Measurements from ENCODE around the gene CKMT1A.
A peak's percentile ranks its signal among the peaks of the same experiment; 100 is the strongest.
"Not testable (repeated sequence)": the region's sequence is repeated elsewhere in the genome, so short reads cannot be mapped to it uniquely, and the experiment has no call there.

CKMT1A gene

DNA sequence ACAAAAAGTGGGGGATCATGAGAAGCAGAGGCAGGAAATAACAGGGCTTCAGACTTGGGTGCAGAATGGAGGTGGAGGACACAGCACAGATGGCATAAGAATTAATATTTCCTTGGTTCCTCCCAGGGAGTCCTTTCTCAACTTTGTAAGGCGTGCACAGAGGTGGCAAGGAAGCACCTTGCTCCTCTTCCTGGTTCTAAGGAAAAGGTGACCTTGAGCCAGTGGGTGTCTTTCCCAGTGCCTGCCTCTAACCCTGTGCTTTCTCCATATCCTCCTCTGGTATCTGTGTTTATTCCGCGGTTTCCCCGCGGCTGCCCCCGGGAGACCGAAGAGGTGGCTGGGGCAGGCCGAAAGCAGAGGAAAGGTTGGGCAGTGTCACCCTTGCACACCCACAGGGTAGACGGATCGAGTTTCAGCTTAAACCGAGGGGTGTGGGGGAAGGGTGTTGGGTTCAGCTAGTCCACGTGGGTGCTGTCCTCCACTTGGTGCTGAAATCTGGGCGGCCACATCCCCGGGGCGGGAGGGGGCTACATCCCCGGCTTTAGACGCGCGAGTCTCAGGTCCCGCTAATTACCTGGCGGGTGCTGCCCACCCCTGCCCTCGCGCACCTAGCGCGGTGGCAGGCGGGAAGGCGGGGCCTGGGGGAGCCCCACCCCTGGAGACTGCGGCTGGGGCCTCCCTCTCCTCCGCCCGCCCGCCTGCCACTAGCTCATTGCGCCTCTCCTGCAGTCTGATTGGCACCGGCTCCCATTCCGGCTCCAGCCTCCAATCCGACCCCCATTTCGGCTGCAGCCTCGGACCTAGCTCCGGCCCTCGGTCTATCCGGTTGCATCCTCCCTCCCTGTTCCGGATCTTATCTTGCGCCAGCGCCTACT is at the start of gene CKMT1A:
CKMT1A (plus strand) TSS at position 712 of the 875 bp plus-strand sequence. CDS start 192 bp downstream, outside the sequence.
- DNase-seq = not testable (repeated sequence)

DNA sequence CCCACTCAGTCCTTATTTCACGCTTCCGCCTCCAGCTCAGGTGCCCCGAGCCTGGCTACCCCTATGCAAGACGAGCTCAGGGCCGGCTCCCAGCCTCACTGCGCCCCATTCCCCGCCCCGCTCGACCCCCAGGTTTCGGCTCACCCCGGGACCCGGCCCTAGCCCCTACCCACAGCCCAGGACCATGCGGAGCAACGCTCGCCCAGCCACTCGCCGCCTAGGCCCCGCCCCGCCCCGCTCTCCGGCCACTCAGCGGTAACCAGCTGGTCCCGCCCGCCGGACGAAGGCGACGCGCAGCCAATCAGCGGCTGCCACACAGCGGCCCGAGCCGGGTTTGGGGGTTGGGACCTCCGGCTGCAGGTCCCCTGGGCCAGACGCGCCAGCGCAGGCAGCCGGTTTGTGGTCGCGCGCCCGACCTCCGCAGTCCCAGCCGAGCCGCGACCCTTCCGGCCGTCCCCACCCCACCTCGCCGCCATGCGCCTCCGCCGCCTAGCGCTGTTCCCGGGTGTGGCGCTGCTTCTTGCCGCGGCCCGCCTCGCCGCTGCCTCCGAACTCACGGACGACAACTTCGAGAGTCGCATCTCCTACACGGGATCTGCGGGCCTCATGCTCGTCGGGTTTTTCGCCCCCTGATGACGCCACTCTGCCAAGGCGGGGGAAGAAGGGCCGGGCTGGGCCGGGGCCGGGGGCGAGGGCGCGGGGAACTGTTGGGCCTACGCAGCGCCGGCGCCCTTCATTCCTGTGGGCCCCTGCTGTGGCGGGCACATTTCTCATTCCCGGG is 44.8 kb upstream of the CKMT1A start, which contains the start of gene CATSPER2:
CATSPER2 (minus strand) TSS at position 196 of the 781 bp plus-strand sequence. CDS start 783 bp downstream, outside the sequence.
- no peak for DNase-seq

DNA sequence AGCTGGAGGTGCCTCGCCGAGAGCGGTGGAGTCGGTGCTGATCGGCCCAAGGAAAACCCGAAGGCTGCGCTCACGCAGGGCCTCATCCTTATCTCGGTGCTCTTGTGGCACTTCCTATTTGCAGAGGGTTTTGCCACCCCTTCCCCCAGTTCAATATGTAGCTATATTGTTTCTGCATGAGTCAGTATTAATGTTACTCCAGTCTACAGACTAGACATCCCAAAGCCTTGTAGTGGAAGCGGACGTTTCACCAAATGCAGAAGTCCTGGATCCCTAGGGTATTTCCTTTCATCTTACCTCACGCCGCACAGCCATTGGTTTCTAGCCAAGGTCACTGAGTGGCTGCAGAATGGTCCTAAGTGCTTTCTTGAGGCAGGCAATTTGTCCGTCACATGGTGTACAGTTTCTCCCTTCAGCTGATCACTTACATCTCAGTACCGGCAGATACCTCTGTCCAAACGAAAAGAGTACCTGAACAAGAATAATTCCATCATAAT is 44.2 kb upstream of the CKMT1A start:
- DNase-seq = not testable (repeated sequence)

DNA sequence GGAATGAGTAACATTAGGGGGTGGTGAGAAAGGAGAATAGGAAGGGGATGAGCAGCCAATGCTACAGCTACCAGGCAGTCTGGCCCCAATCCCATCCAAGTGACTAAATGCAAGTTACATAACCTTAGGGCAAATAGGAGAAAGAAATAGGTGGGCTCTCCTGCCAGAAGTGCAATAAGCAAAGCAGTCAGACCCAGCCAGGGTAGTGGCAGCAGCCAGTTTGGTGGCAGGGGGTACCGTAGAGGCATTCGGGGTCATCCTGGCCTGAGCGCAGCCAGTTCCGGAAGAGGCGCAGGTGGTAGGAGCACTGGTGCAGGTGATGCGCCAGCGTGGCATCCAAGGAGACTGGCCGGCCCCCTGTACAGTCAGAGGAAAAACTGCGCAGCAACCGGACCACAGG is 33.9 kb upstream of the CKMT1A start:
- DNase-seq = not testable (repeated sequence)

DNA sequence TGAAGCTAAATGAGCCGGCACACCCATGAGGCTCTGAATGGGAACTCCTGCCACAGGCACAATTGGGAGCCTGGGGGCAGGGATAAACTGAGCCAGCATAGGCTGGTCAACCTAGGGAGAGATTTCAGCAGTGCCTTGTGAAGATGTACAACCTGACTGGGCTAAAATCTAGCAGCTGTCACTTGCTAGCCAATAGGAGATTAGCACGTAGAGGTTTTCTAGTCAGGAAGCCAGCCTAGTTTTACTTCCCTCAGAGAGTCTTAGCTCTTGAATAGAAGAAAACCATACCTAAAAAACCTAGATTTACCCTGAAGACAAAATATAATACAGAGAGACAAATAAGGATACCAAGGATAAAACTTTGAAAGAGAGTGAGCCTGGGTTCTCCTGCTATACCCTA is 31.4 kb upstream of the CKMT1A start:
- DNase-seq = not testable (repeated sequence)

DNA sequence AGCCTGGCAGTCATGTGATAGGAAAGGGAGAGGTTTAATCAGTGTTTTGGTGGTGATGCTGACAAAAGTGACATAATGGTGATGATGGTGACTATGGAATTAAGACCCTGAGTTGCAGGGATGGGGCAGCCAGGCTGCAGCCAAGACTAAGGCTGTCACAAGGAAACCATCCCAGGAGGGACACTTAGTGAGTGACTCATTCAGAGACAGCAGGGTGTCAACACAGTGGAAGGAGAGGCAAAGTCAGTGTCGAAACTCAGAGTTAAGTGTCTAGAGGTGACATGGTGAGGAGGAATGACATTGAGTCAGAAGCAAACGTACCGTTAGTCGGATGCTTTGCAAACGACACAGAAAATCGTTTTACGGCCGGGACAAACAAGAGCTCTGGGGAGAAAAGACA is 30.3 kb upstream of the CKMT1A start:
- not testable (repeated sequence) for DNase-seq

DNA sequence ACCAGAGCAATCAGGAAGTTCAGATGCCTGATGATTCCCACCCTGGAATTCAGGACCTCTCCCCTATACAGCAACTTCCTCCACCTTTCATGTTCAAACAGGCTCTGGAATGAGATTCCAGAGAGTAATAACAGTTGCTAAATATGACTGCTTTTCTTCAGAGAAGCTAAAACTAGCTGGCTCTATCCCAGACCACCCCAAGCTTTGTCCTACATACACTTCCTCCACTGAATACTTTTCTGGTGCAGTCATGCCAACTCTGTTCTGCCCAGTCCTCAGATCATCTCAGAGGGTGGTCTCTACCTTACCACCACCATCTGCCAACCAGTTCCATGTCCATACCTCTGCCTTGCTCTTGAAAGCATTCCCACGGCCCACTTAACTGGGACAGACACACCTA is 27.5 kb upstream of the CKMT1A start:
- not testable (repeated sequence) for DNase-seq

DNA sequence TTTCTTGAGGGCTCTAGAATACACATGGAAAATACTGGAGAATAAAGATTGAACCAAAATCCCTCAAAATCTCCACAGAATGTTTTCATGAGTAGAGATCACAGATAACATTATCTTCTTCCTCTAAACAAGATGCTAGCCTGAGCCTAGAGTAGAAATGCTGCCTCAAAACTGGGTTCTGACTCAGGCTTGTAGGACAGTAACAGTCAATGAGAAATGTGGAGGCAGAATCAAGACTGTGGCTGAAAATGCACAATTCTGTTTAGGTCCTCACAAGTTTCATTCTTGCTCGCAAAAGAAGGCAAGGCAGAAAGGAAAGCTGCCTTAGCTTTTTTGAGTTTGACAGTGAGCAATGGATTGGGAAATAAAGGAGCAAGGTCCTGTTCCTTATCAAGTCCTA is 19.5 kb upstream of the CKMT1A start:
- not testable (repeated sequence) for DNase-seq

DNA sequence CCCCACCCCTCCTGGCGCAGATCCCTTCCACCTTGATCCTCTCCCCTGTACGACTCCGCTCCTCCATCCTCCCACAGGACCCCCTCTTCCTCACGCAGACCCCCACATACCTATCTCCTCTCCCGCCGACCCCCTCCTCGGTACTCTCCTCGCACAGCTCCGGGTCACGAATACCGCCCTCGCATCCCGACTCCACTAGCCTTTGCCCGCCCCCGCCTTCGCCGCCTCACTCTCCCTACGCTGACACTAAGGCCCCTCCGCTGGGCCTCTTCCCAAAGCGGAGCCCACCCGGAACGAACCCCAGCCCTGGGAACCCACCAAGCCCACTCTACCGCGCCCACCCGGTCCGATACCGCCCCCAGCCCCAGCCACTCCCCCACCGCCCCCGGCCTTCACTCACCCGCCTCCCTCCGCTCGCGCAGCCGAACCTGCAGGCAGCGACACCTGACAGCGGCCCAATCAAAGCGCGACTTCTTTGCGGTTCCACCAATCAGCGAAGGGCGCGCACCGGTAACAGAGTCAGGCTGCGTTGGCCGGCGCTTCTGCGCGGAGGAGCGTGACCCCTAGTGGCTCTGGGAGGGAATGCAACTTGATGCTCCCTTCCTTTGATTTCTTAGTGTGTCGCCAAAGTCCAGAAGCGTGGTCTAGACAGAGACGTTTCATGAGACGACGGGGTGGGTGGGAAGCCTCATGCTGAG is 3.9 kb upstream of the CKMT1A start:
- not testable (repeated sequence) for DNase-seq

DNA sequence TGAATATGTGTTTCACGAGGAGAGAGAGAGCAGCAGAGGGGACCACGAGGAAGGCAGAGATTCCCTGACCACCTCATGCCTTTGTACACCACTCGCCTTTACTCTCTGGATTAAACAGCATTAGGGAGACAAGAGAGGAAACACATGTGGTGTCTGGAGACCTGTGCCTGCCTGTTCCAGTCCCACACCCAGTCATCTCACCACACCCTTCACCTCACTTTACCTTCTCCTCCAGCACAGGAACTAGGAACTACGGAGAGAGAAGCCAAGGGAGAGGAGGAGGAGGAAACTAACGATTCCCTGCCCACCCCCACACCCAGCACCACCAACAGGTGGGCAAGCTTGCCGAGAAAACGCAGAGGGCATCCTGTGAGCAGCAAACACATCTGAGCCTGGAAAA is 980 bp upstream of the CKMT1A start:
- not testable (repeated sequence) for DNase-seq

DNA sequence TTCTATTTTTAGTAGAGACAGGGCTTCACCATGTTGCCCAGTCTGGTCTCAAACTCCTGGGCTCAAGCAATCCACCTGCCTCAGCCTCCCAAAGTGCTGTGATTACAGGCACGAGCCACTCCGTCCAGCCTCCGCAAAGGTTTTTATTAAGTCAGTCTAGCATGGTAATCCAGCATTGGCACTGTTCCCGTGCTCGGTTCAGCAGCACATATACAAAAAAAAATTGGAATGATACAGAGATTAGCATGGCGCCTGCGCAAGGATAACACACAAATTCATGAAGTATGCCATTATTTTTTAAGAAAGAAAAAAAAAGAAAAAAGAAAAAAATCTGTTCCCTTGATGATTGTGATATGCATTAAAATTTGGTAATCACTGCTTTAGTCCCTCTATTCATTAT is 8.5 kb downstream of the CKMT1A start:
- no peak for DNase-seq

DNA sequence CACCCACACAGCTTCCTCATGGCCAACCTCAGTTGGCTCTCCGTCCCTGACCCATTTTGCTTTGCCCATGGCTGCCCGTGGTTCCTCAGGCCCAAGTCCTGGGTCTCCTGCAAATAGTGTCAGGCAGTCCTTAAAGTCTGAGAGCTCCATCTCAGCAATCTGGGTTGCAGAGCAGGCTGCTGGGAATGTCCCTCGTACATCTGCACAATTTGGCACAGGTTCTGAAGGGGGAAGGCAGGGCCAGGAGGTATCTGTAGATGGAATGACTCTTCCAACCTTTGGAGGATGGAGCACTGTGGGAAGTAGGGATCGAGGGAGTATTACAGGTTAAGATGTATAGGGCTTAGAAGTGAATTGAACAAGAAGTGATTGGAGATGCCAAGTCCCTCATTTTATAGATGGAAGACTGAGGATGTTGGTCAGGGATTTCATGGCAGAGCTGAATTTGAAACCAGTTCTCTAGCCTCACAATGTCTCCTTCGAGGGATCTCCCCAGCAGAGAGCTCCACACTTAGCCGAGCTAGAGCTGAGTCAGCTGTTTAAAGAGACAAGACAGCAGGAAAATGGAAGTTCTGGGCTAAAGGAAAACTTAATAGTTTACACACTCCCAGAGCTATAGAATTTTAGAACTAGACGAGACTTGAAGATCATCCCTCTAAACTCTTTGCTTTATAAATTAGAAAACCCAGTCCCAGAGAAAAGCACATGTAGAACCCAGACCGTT is 9.2 kb downstream of the CKMT1A start:
- DNase-seq = no peak

DNA sequence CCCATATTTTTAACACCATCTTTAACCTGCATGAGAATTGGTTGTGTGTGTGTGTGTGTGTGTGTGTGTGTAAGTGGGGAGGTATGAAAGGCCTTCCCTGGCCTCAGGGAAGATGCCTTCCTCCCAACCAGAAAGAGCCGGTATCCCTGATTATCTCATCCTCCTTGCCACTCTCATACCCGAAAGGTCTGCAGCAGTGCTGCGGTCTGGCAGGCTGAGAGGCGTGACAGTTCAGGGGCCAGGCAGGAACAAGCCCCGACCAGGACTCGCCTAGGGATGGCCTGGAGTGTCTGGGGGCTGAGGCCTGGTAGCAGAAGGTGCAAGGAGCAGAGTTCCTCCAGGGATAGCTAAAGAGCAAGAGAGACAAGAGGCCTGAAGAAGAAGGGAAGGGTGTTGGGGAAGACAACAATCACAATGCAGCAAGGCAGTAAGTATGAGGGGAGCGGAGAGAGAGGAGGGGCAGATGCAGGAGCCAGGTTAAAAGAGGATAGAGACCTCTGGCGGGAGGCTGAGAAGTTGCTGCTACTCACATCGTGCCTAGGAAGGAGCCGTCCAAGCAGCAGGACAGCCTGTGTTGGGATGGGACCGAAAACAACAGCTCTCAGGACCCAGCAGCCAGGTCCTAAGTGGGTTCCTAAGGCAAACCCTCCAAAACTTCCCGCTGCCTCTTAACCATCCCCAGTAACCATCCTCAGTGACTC is 16.9 kb downstream of the CKMT1A start:
- not testable (repeated sequence) for DNase-seq

DNA sequence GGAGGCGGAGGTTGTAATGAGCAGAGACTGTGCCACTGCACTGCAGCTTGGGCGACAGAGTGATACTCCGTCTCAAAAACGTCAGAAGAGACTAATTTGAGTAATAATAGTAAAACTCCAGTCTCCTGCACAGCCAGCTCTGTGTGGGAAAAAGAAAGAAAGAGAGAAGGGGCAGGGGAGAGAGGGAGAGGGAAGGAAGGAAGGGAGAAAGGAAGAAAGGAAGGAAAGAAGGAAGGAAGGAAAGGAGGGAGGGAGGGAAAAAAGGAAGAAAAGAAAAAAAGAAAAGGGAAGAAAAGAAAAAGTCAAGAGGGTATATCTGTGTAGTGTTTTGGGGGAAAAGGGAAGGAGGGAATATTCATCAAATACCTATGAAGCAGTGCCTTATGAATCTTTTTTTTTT is 29.5 kb downstream of the CKMT1A start:
- no peak for DNase-seq

DNA sequence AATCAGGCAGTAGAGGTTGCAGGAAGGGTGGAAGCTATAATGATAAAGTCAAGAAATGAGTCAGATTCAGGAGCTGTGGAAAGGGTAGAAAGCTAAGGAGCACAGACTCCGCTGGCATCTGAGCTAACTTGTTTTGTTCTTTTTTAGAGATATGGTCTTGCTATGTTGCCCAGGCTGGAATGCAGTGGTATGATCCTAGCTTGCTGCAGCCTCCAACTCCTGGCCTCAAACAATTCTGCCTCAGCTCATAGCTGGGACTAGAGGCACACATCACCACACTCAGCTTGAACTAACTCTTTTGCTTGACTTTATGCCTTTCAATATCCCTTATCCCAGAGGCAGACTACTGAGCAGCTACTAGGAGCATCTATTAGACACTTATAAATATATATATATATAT is 32.6 kb downstream of the CKMT1A start:
- DNase-seq = not testable (repeated sequence)

DNA sequence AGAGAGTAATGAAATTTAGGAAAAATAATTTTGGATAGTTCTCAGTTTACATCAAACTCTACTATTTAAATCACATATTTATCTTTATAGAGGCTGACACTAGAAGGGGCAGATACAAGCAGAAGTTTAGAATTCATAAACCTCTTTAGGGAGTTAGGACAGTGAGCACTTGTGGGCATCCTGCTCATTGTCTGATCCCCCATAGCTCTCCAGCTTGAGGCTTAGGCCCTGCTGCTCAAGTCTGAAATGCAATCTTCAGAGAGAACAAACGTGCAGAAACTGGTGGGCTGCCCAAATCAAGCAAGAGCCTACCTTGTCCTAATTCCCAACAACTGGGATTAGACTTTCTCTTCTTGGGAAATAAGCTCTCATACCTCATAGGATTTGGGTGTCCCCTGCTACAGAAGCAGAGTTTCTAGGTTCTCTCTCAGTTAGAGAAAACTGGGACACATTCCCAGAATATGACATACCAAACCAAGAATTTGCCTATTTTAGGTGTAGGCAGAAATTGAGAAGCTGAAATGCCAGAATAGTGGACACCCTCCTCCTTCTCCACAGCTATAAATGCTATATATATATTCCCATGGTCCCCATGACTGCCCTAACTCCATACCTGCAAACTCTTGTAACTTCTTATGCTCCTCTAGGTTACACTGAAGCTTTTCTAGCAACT is 34.5 kb downstream of the CKMT1A start:
- not testable (repeated sequence) for DNase-seq

DNA sequence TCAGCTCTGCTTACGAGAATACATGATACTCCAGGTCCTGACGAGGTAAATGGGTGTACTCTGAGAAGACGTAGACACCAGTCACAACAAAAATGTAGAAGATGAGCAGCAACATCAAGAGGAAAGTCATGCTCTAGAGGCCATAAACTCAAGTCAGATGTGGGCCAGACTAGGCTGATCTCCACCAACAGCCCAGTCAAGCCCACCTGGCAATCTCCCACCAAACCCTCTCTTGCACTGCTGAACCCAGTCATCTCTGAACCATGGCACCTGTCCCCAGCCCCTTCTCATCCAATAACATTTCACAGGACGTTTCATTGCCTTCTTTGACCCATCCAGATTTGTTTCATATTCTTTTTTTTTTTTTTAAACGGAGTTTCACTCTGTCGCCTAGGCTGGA is 41.8 kb downstream of the CKMT1A start:
- no peak for DNase-seq

DNA sequence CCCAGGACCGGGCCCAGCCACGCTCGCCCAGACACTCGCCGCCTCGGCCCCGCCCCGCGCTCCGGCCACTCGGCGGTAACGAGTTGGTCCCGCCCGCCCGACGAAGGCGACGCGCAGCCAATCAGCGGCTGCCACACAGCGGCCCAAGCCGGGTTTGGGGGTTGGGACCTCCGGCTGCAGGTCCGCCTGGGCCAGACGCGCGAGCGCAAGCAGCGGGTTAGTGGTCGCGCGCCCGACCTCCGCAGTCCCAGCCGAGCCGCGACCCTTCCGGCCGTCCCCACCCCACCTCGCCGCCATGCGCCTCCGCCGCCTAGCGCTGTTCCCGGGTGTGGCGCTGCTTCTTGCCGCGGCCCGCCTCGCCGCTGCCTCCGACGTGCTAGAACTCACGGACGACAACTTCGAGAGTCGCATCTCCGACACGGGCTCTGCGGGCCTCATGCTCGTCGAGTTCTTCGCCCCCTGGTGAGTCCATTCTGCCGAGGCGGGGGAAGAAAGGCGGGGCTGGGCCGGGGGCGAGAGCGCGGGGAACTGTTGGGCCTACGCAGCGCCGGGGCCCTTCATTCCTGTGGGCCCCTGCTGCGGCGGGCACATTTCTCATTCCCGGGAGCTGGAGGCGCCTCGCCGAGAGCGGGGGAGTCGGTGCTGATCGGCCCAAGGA is 52.7 kb downstream of the CKMT1A start, which contains the start of gene PDIA3:
PDIA3 (plus strand) TSS at position 194 of the 658 bp plus-strand sequence; CDS start at position 296, 102 bp downstream.
- DNase-seq = peak; percentile 95

DNA sequence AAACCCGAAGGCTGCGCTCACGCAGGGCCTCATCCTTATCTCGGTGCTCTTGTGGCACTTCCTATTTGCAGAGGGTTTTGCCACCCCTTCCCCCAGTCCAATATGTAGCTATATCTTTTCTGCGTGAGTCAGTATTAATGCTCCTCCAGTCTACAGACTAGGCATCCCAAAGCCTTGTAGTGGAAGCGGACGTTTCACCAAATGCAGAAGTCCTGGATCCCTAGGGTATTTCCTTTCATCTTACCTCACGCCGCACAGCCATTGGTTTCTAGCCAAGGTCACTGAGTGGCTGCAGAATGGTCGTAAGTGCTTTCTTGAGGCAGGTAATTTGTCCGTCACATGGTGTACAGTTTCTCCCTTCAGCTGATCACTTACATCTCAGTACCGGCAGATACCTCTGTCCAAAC is 53.2 kb downstream of the CKMT1A start:
- DNase-seq = peak; percentile 69

DNA sequence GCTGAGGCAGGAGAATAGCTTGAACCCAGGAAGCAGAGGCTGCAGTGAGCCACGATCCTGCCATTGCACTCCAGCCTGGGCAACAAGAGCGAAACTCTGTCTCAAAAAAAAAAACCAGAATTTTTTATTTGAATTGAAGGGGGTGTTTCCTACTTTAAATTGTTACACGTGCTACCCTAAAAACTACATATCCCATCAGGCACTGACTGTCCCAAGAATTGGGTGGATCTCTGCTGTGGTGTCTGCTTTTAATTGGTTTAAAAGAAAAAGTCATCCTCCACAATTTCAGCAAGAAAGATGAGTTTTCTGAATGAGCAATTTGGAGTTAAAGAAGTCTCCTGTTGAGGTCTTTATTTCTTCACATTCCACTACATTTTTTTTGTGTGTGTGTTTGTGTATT is 54.7 kb downstream of the CKMT1A start:
- DNase-seq = peak; percentile 6

Data from inflammatory macrophage treated with lipopolysaccharide for 4 hours (primary cell).